HepG2 (cell line): Measurements from ENCODE around the gene ATP6V1C2.

Experiments used
- POLR2A ChIP-seq, 2 experiments: IDR thresholded peaks; 2 replicates each; pipeline ENCODE4 v1.6.1; 2011; ENCODE audit warnings: low read depth in 2 of 2, low read length in 2 of 2, mild to moderate bottlenecking in 1 of 2, moderate library complexity in 1 of 2; ENCODE audit not compliant: insufficient read depth in 1 of 2
- RAD21 ChIP-seq: fragments of 450-650 bp; formaldehyde crosslinking; IDR thresholded peaks from 2 replicates; pipeline ENCODE4 v1.5.0; 2020; ENCODE audit warnings: mild to moderate bottlenecking
- ZNF337 ChIP-seq: sonication (generic); formaldehyde crosslinking; IDR thresholded peaks from 2 replicates; pipeline ENCODE4 v1.5.1; 2020; ENCODE audit warnings: missing genetic modification reagents, low read depth, mild to moderate bottlenecking, borderline replicate concordance
- TF ChIP-seq, protein P1 (sequence below): sonication (generic); formaldehyde crosslinking; IDR thresholded peaks from 2 replicates; pipeline ENCODE4 v1.9.0; 2021; ENCODE audit warnings: missing genetic modification reagents, borderline replicate concordance
- TF ChIP-seq, protein P2 (sequence below): sonication (generic); formaldehyde crosslinking; IDR thresholded peaks from 2 replicates; pipeline ENCODE4 v1.8.1; 2023; ENCODE audit warnings: missing genetic modification reagents, inconsistent platforms, borderline replicate concordance

DNA sequence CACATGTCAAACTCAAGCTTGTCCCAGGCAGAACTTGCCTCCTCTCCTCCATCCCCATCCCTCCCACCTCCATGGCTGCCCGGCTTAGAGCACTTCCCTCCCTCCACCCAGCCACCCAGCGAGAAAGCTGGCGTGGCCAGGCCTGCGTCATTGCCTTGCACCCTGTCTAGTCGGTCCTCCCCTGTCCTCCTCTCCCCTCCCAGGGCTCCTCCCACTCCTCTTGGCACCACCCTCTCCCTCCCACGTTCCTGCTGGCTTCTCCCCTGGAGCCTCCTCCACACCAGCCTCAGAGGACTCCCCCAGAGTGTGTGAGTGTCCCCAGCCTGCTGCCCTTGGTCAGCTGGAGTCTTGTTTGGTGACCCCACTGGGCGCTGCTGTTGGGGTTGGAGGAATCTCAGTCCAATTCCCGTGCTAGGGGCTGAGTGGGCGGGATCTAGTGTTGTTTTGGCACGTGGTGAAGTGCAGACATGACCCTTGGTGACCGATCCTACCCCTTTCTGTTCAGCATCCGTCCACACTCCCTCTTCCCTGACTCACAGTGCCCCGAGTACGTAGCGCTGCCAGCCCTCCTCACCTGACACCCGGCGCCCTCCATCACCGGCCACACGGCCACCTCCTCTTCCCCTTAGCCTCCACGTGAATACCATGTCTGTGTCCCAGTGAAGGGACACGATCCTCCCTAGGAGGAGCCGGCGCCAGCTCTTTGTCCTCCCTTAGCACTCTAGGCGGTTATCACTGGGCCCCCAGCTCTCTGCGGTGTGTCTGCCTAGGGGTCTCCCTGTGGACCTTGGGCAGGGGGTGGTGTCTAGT lies 41.4 kb downstream of the ATP6V1C2 start:
- TF ChIP-seq, protein P1, sequence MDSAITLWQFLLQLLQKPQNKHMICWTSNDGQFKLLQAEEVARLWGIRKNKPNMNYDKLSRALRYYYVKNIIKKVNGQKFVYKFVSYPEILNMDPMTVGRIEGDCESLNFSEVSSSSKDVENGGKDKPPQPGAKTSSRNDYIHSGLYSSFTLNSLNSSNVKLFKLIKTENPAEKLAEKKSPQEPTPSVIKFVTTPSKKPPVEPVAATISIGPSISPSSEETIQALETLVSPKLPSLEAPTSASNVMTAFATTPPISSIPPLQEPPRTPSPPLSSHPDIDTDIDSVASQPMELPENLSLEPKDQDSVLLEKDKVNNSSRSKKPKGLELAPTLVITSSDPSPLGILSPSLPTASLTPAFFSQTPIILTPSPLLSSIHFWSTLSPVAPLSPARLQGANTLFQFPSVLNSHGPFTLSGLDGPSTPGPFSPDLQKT (CRISPR knock-in tag): no peak
- no peak for TF ChIP-seq RAD21
- TF ChIP-seq POLR2A (IDR thresholded peaks at IDR 0.05; ENCODE audit: insufficient read depth in 1 of 2, low read depth in 2 of 2, low read length in 2 of 2): no peak
- no peak for TF ChIP-seq ZNF337
- TF ChIP-seq, protein P2, sequence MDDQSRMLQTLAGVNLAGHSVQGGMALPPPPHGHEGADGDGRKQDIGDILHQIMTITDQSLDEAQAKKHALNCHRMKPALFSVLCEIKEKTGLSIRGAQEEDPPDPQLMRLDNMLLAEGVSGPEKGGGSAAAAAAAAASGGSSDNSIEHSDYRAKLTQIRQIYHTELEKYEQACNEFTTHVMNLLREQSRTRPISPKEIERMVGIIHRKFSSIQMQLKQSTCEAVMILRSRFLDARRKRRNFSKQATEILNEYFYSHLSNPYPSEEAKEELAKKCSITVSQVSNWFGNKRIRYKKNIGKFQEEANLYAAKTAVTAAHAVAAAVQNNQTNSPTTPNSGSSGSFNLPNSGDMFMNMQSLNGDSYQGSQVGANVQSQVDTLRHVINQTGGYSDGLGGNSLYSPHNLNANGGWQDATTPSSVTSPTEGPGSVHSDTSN: no peak
